GM18517 (cell line): Measurements from ENCODE around the gene SLC12A2.

ENCODE experiments used
- ATAC-seq: cut with Tn5 transposase; IDR thresholded peaks from one replicate; pipeline ENCODE4 v1.9.1; 2021; ENCODE audit warnings: mild to moderate bottlenecking, moderate library complexity; ENCODE audit not compliant: unreplicated experiment

Gene SLC12A2

DNA sequence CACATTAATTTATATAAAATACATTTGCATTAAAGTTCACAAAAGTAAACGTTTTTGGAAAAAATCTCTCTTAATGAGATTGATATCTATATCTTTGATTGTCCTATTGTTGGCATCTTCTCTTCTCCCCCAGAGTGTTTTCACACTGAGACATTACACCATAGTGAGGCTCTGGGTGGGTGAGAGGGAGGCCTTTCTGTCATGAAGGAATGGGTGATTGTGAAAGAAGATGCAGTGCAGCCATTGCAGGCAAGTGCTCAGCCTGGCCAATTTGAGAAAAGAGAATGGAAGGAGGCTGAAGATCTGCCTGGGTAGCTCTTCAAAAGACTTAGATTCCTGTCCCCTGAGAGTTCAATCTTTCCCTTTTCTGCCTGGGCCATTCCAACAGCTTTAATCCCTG is 140.8 kb downstream of the SLC12A2 start:
- no peak for ATAC-seq

DNA sequence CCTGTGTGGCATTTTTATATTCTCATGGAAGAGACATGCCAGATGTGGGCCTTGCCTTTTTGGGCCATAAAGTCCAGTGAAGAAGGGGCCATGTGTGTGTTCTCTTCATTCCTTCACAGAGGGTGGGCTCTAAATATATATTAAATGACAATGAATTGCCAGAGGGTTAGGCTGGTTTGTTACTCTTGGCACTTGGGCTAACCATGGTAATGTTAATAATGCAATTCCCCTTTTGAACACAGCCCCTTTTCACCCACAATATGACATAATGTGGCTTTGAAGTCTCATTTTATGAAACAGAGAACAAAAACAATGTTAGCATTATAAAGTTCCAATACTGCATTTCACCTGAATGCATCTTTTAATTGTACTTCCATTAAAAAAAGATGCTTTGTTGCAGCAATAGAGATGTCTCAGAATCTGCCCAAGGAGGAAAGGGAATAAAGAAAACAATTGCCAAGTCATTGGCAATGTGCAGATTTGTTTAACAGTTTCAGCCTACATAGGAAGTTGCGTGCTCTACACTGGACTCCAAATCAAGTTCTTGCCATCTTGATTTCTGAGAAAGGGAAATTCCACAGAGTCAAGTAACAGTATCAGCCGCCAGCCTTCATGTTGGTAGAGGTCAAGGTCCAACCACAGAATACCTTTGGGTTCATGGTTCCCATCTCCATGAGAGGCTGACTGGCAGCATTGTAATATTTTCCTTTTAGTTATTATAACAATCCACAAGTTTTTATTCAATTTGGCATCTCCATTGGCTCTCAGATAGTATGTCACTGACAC is 141.9 kb downstream of the SLC12A2 start:
- ATAC-seq: no peak

DNA sequence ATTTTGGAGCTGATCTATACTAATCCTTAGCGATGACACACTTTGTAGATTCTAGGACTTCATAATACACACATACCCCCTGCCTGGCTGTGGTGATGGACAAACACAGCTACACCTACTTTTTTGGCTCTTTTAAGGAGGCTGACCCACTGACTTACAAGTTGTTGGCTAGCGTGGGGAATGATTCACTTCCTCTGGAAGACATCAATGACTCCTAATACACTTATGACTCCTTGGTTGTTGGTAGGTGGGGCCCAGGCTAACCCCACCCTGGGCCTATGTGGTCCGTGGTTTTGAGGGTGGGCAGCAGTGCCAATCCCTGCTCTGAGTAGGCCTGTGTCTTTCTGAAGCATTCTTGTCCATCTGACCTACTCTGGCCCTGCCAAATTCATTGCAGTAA is 144.4 kb downstream of the SLC12A2 start:
- ATAC-seq: no peak

DNA sequence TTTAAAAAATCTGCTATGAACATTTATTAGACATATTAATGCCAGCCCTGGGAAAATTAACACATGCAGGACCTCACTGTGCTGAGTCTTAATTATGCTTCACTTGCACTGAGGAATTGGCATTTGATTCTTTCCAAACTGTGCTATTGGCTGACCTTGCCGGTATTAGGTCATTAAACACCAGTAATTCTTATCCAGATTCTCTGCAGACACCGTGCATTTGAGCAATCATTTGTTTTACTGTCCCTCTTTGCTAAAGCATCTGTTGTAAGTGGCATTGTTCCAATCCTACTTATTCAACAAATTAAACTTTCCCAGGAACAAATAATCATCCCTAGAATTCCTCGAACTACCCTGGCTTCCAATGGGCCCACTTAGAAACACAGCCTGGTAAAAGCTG is 145.0 kb downstream of the SLC12A2 start:
- no peak for ATAC-seq

DNA sequence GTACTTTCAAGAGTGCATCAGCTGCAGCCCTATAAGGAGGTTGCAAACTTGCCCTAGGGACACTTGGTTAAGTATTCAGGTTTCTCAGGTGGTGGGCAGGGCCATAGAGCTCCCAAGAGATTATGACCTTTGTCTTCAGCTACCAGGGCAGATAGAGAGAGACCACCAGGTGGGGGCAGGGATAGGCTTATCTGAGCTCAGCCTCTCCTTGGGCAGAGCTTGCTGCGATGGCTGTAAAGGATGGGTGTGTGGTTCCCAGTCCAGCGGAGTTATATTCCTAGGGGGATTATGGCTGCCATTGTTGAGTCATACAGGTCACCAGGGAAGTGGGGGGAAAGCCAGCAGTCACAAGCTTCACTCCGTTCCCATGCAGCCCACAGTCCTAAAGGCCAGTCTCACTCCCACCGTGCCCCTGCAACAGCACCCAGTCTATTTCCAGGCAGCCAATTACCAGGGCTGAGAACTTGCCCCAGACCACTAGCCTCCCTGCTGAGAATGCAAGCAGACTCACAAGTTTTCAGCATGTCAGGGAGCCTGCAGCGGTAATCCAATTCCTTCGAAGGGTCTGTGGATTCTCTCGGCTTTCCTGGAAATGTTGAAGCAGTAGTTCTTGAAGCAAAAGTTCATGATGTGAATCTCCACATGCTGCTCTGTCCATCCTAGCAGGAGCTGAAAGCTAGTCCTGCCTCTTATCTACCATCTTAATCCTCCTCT is 151.5 kb downstream of the SLC12A2 start:
- ATAC-seq: no peak

DNA sequence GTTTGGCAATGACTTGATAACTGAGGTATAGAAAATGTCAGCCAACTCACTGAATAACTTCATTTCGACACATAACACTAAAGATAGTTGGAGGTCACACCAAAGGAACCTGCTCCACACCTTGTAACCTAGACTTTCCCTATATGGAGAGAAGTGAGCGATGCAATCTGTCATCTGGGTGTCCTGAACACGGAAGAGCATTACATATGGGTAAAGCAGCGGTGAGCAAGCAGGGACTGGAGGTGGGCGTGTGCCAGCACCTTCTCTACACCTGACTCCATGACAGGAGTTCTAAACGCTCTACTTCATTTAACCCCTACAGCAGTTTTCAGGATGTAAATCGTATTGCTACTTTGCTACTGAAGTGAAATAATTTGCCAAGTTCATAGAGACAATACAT is 152.8 kb downstream of the SLC12A2 start:
- no peak for ATAC-seq

DNA sequence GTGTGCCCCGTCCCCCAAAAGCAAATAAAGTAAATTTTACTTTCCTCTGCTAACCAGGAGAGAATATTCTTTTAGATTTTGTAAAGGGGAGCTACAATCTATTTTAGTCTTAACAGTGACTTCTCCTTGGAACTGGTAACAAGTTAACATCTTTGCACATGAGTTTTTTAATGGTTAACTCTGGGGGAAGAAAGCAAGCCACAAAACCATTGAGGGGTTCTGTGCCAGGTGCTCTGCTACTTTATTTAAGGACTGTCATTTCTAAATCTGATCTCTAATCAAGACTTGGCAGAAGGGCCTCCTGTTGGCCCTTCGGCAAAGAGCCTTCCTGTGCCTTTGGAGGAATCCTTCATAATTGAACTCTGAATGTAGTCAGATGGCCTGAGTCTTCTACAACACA is 153.4 kb downstream of the SLC12A2 start:
- ATAC-seq: no peak

DNA sequence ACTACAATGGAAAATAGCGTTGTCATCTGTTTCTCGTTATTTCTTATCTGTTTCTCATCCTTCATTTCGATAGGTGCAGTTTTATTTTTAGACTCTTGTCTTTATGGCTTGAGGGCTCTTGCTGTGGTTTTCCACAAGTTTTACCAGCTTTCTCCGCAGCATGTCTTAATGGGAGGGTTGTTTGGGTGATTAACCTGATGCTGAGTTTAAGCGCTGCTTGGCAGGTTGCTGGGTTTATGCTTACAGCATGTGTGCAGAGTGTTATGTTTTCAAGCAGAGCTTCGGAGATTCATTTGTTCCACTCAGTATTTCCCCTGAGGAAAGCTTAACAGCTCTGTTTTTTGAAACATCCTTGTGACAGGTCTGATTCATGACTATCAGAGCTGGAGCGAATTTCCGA is 154.0 kb downstream of the SLC12A2 start:
- ATAC-seq: no peak
